Measurements from ENCODE around the gene KLC3.

DNA sequence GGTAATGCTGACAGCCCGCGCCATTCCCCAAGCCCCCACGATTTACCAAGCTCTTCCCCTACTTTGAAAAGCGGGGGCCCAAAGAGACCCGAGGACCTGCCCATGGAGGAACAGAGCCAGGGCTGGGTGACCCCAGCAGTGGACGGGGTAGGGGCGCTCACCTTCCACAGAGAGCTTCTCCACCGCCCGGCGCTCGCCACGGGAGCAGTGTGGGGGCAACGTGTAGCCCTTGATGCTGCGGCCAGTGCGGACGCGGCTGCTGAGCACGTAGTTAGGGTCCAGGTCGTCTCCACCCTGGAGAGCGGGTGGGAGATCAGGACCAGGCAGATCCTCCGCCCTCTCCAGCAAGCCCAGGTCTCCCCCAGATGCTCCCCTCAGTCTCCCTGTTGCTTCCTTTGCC is 25.2 kb upstream of the KLC3 start:
- TF ChIP-seq CTCF (IDR thresholded peaks at IDR 0.05) (no peak), POLR2AphosphoS5 (IDR thresholded peaks at IDR 0.05; ENCODE audit: low read depth, low read length) (no peak)

All from Panc1 (cell line).